DOHH2 (cell line): ENCODE results near the gene DESI1.

Experiments
- EZH2phosphoT487 ChIP-seq: fragments of 200-600 bp; sonication (generic); IDR thresholded peaks from 2 replicates; pipeline ENCODE4 v1.6.1; 2017; ENCODE audit warnings: borderline replicate concordance, mild to moderate bottlenecking, antibody characterized with exemption, low read length, moderate library complexity, mixed read lengths
- TF ChIP-seq, protein P1 (sequence below): fragments of 200-600 bp; sonication (generic); IDR thresholded peaks from one replicate; pipeline ENCODE4 v1.5.1; 2014; ENCODE audit warnings: antibody characterized with exemption, mild to moderate bottlenecking, low read depth, low read length; ENCODE audit not compliant: poor library complexity, severe bottlenecking

DNA sequence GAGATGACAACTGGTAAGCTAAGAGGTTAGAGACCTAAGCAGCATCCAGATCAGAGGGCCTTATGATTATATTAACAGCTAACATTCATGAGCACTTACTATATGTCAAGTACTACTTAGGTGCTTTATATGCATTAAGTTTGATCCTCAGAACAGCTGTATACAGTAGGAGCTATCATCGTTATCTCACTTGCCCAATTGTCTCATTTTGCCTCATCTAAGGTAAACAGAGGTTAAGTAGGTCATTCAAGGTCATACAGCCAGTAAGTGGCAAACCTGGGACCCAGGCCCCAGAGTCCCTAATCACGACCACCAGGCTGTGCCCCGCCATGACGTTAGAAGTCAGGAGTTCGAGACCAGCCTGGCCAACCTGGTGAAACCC is 72.0 kb downstream of the DESI1 start:
- TF ChIP-seq, protein P1, sequence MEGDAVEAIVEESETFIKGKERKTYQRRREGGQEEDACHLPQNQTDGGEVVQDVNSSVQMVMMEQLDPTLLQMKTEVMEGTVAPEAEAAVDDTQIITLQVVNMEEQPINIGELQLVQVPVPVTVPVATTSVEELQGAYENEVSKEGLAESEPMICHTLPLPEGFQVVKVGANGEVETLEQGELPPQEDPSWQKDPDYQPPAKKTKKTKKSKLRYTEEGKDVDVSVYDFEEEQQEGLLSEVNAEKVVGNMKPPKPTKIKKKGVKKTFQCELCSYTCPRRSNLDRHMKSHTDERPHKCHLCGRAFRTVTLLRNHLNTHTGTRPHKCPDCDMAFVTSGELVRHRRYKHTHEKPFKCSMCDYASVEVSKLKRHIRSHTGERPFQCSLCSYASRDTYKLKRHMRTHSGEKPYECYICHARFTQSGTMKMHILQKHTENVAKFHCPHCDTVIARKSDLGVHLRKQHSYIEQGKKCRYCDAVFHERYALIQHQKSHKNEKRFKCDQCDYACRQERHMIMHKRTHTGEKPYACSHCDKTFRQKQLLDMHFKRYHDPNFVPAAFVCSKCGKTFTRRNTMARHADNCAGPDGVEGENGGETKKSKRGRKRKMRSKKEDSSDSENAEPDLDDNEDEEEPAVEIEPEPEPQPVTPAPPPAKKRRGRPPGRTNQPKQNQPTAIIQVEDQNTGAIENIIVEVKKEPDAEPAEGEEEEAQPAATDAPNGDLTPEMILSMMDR, result no peak
- TF ChIP-seq EZH2phosphoT487, result no peak
